GM12878 (cell line): ENCODE measurements around the gene SHISA3.

Experiments used
- EGR1 ChIP-seq, 2 experiments: IDR thresholded peaks; 1 replicate in 1 of 2; 2 replicates in 1 of 2; pipeline ENCODE4 v1.6.1; 2011 to 2012; ENCODE audit warnings: low read depth in 2 of 2, low read length in 2 of 2, borderline replicate concordance in 1 of 2, mild to moderate bottlenecking in 1 of 2, moderate library complexity in 1 of 2
- EP300 ChIP-seq, 2 experiments: fragments of 150-350 bp in 1 of 2; IDR thresholded peaks; 2 replicates each; pipeline ENCODE4 v1.6.1; 2011 to 2012; ENCODE audit warnings: low read depth in 2 of 2, low read length in 2 of 2, borderline replicate concordance in 1 of 2, improper control_type of control experiment in 1 of 2, inconsistent platforms in 1 of 2; ENCODE audit not compliant: control insufficient read depth in 1 of 2
- EZH2 ChIP-seq: IDR thresholded peaks from 2 replicates; pipeline ENCODE4 v1.6.1; 2012; ENCODE audit warnings: low read depth, mild to moderate bottlenecking, control low read depth, inconsistent platforms, low read length, borderline replicate concordance; ENCODE audit not compliant: control insufficient read depth
- FOXK2 ChIP-seq: fragments of 450-650 bp; IDR thresholded peaks from 2 replicates; pipeline ENCODE4 v1.6.1; 2017; ENCODE audit warnings: mild to moderate bottlenecking, moderate library complexity
- GABPA ChIP-seq: IDR thresholded peaks from 2 replicates; pipeline ENCODE4 v1.6.1; 2014; ENCODE audit warnings: antibody characterized with exemption, low read depth, mild to moderate bottlenecking, inconsistent platforms
- NFXL1 ChIP-seq: fragments of 450-650 bp; IDR thresholded peaks from 2 replicates; pipeline ENCODE4 v1.6.1; 2017; ENCODE audit warnings: antibody characterized with exemption, mild to moderate bottlenecking, borderline replicate concordance
- NFYA ChIP-seq: IDR thresholded peaks from 2 replicates; pipeline ENCODE4 v1.6.1; 2011; ENCODE audit warnings: low read depth, mild to moderate bottlenecking, low read length, improper control_type of control experiment, borderline replicate concordance
- NR2C2 ChIP-seq: IDR thresholded peaks from 2 replicates; pipeline ENCODE4 v1.6.1; 2011; ENCODE audit warnings: borderline replicate concordance, low read depth; ENCODE audit not compliant: control insufficient read depth, insufficient read length
- POLR2A ChIP-seq: IDR thresholded peaks from 2 replicates; pipeline ENCODE4 v1.6.1; 2011; ENCODE audit warnings: low read depth, mild to moderate bottlenecking, low read length
- SMC3 ChIP-seq: IDR thresholded peaks from 2 replicates; pipeline ENCODE4 v1.6.1; 2011; ENCODE audit warnings: low read length, improper control_type of control experiment, borderline replicate concordance
- TAF1 ChIP-seq: IDR thresholded peaks from 2 replicates; pipeline ENCODE4 v1.6.1; 2011; ENCODE audit warnings: mild to moderate bottlenecking, low read depth, low read length, borderline replicate concordance
- TF ChIP-seq, protein P1 (sequence below): fragments of 450-650 bp; IDR thresholded peaks from 2 replicates; pipeline ENCODE4 v1.6.1; 2017; ENCODE audit warnings: mild to moderate bottlenecking, moderate library complexity

DNA sequence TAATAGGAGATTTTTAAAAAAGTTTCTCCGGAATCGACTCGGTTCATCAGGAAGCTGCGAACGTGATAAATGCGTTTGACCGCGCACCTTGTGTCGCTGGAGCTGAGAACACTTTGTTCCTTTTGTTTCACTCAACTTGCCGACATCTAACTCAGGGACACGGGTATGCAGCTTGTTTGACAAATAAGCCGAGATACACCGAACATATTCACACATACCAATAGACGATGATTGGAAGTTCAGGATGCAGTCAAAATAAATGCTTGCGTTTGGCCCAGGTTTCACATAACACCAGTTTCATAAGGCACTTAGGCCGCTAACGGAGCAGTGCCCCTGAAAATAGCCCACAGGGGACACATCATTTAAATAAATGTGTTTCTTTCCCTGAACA is 932 bp upstream of the SHISA3 start:
- TF ChIP-seq EGR1 (IDR thresholded peaks at IDR 0.05; ENCODE audit: borderline replicate concordance in 1 of 2, low read depth in 2 of 2, low read length in 2 of 2) (no peak), TAF1 (no peak), FOXK2 (no peak), EZH2 (0 out of 2 replicates have a peak, but pooled peaks have one; percentile 95), NR2C2 (no peak), SMC3 (no peak), EP300 (IDR thresholded peaks at IDR 0.05; ENCODE audit: borderline replicate concordance in 1 of 2, control insufficient read depth in 1 of 2, low read depth in 2 of 2, low read length in 2 of 2) (no peak), NFXL1 (no peak), POLR2A (no peak), NFYA (no peak), GABPA (no peak)
- TF ChIP-seq, protein P1, sequence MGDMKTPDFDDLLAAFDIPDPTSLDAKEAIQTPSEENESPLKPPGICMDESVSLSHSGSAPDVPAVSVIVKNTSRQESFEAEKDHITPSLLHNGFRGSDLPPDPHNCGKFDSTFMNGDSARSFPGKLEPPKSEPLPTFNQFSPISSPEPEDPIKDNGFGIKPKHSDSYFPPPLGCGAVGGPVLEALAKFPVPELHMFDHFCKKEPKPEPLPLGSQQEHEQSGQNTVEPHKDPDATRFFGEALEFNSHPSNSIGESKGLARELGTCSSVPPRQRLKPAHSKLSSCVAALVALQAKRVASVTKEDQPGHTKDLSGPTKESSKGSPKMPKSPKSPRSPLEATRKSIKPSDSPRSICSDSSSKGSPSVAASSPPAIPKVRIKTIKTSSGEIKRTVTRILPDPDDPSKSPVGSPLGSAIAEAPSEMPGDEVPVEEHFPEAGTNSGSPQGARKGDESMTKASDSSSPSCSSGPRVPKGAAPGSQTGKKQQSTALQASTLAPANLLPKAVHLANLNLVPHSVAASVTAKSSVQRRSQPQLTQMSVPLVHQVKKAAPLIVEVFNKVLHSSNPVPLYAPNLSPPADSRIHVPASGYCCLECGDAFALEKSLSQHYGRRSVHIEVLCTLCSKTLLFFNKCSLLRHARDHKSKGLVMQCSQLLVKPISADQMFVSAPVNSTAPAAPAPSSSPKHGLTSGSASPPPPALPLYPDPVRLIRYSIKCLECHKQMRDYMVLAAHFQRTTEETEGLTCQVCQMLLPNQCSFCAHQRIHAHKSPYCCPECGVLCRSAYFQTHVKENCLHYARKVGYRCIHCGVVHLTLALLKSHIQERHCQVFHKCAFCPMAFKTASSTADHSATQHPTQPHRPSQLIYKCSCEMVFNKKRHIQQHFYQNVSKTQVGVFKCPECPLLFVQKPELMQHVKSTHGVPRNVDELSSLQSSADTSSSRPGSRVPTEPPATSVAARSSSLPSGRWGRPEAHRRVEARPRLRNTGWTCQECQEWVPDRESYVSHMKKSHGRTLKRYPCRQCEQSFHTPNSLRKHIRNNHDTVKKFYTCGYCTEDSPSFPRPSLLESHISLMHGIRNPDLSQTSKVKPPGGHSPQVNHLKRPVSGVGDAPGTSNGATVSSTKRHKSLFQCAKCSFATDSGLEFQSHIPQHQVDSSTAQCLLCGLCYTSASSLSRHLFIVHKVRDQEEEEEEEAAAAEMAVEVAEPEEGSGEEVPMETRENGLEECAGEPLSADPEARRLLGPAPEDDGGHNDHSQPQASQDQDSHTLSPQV, result no peak
